Measurements from ENCODE around the gene TEX2. TPM values are rescaled to one million over a fixed set of nuclear protein-coding genes. Genes with fewer than 3 reads are reported as not detected.
A peak's percentile ranks its signal among the peaks of the same experiment; 100 is the strongest.

Gene TEX2
- total RNA-seq, 6 donors from 2014 or later, result 42.3 to 96.1 (median 53.4) TPM

- 94 to 95% methylated on average over 4 of the region's 4 CpGs for WGBS, 2 donors
- ATAC-seq (ENCODE audit: low FRiP score in 2 of 2), result no peak
These were observed 97.7 kb downstream of the TEX2 start for GRCh38 chr17:64165347-64165746.

GRCh38 chr17:64164596-64165285, 98.3 kb downstream of the TEX2 start:
- no peak for TF ChIP-seq EP300 (IDR thresholded peaks at IDR 0.05)
- TF ChIP-seq POLR2A (IDR thresholded peaks at IDR 0.05), result no peak
- TF ChIP-seq POLR2AphosphoS5 (IDR thresholded peaks at IDR 0.05), result no peak
- no peak for TF ChIP-seq CTCF (IDR thresholded peaks at IDR 0.05)
- Histone ChIP-seq H3K27ac (no peak overlapping the region), H3K4me3 (no peak overlapping the region), H3K9me3 (no peaks in the 10 kb centered on the region), H3K27me3 (no peaks in the 10 kb centered on the region), H3K36me3 (peaks cover 0 to 38% (median 13%) of the 10 kb centered on the region in 4 donors), H3K4me1 (peaks cover 0 to 12% (median 4%) of the 10 kb centered on the region in 4 donors)
- DNase-seq (no peak), ATAC-seq (ENCODE audit: low FRiP score in 2 of 2) (no peak)
- 92 to 94% methylated on average over 6 of the region's 6 CpGs for WGBS, 2 donors

More at GRCh38 chr17:64165347-64165746, 97.7 kb downstream of the TEX2 start:
- peaks cover 0 to 12% (median 4%) of the 10 kb centered on the region in 4 donors for H3K4me1 ChIP-seq
- H3K27ac ChIP-seq, result no peak overlapping the region
- peaks cover 0 to 41% (median 12%) of the 10 kb centered on the region in 4 donors for H3K36me3 ChIP-seq
- no peak for DNase-seq
- no peaks in the 10 kb centered on the region for H3K27me3 ChIP-seq
- TF ChIP-seq CTCF (IDR thresholded peaks at IDR 0.05), result no peak
- TF ChIP-seq POLR2AphosphoS5 (IDR thresholded peaks at IDR 0.05), result no peak
- TF ChIP-seq POLR2A (IDR thresholded peaks at IDR 0.05), result no peak
- TF ChIP-seq EP300 (IDR thresholded peaks at IDR 0.05), result no peak
- H3K4me3 ChIP-seq, result no peak overlapping the region
- H3K9me3 ChIP-seq, result no peaks in the 10 kb centered on the region

- ATAC-seq (ENCODE audit: low FRiP score in 2 of 2) (no peak), DNase-seq (no peak)
- WGBS, 2 donors, result 79 to 85% methylated on average over 6 of the region's 6 CpGs
- Histone ChIP-seq H3K27ac (no peak overlapping the region), H3K9me3 (no peaks in the 10 kb centered on the region), H3K36me3 (peaks cover 0 to 36% (median 13%) of the 10 kb centered on the region in 4 donors), H3K4me3 (no peak overlapping the region), H3K4me1 (peaks cover 0 to 12% (median 4%) of the 10 kb centered on the region in 4 donors), H3K27me3 (no peaks in the 10 kb centered on the region)
- TF ChIP-seq CTCF (IDR thresholded peaks at IDR 0.05), result no peak
- TF ChIP-seq POLR2A (IDR thresholded peaks at IDR 0.05), result no peak
- TF ChIP-seq EP300 (IDR thresholded peaks at IDR 0.05), result no peak
- no peak for TF ChIP-seq POLR2AphosphoS5 (IDR thresholded peaks at IDR 0.05)
These were observed 99.6 kb downstream of the TEX2 start for GRCh38 chr17:64163468-64163867.

- DNase-seq, result no peak
- Histone ChIP-seq H3K27ac (peak overlapping the region in 1 of 4 donors; percentile 67), H3K4me3 (no peak overlapping the region), H3K36me3 (peaks cover 0 to 33% (median 11%) of the 10 kb centered on the region in 4 donors), H3K9me3 (no peaks in the 10 kb centered on the region), H3K27me3 (no peaks in the 10 kb centered on the region), H3K4me1 (peaks cover 6 to 15% (median 9%) of the 10 kb centered on the region in 4 donors)
- no peak for TF ChIP-seq EP300 (IDR thresholded peaks at IDR 0.05)
- no peak for TF ChIP-seq CTCF (IDR thresholded peaks at IDR 0.05)
- TF ChIP-seq POLR2AphosphoS5 (IDR thresholded peaks at IDR 0.05), result no peak
- no peak for TF ChIP-seq POLR2A (IDR thresholded peaks at IDR 0.05)
- ATAC-seq (ENCODE audit: low FRiP score in 2 of 2), result no peak
- WGBS, 2 donors, result 88 to 92% methylated on average over 2 of the region's 2 CpGs
These were observed 100.5 kb downstream of the TEX2 start for GRCh38 chr17:64162554-64162953.
